B cell (primary cell): ENCODE measurements around the gene FIBP. TPM values are rescaled to one million over a fixed set of nuclear protein-coding genes. Genes with fewer than 3 reads are reported as not detected.

Source experiments
- ATAC-seq: fragments of 200-7000 bp; cut with Tn5 transposase; one replicate; pipeline ENCODE4 v1.10.0; 2021; ENCODE audit warnings: low read depth, mild to moderate bottlenecking, moderate number of reproducible peaks, moderate library complexity
- CTCF ChIA-PET: fragments of 350-600 bp; sonication (Branson Sonifier 250); formaldehyde crosslinking; loops from one replicate; lab custom pipeline; 2021; ENCODE audit warnings: antibody characterized with exemption, inconsistent platforms; lab: Charles Lee
- POLR2A ChIA-PET: fragments of 350-600 bp; sonication (Branson Sonifier 250); formaldehyde crosslinking; loops from one replicate; lab custom pipeline; 2021; ENCODE audit warnings: antibody characterized with exemption; lab: Charles Lee
- DNase-seq: peaks from one replicate; pipeline ENCODE4 v3.0.0; 2013
- H2AFZ ChIP-seq: 2 replicates; pipeline ENCODE4 v1.6.1; 2012; ENCODE audit warnings: mild to moderate bottlenecking, low read depth, low read length; ENCODE audit not compliant: insufficient read depth, poor library complexity, severe bottlenecking
- H3K27ac ChIP-seq, 2 donors: 1 replicate in 1 of 2; 2 replicates in 1 of 2; pipeline ENCODE4 v1.5.1; 2012 to 2013; ENCODE audit warnings: low read length in 2 of 2, mild to moderate bottlenecking in 2 of 2, moderate library complexity in 1 of 2
- H3K27me3 ChIP-seq, 4 experiments: fragments of 200-600 bp in 1 of 4; sonication (generic) in 1 of 4; replicated peaks in 1 of 4; 1 replicate in 2 of 4; 2 replicates in 2 of 4; pipeline versions ENCODE4 v1.6.1 to v1.7.0; 2013 to 2016; ENCODE audit warnings: low read length in 3 of 4, mild to moderate bottlenecking in 2 of 4, mixed read lengths in 1 of 4, moderate library complexity in 1 of 4; ENCODE audit not compliant: insufficient read depth in 4 of 4, control insufficient read depth in 3 of 4; ENCODE audit errors: control extremely low read depth in 1 of 4
- H3K36me3 ChIP-seq, 2 experiments: replicated peaks in 1 of 2; 1 replicate in 1 of 2; 2 replicates in 1 of 2; pipeline versions ENCODE4 v1.6.1 to v1.7.1; 2013; ENCODE audit warnings: low read length in 1 of 2; ENCODE audit not compliant: insufficient read depth in 2 of 2, control insufficient read depth in 1 of 2; ENCODE audit errors: control extremely low read depth in 1 of 2, extremely low read depth in 1 of 2
- H3K4me1 ChIP-seq, 2 donors: fragments of 200-600 bp in 1 of 2; sonication (generic) in 1 of 2; 1 replicate in 1 of 2; 2 replicates in 1 of 2; pipeline versions ENCODE4 v1.5.1 to v1.6.1; 2013 to 2017; ENCODE audit warnings: low read length in 2 of 2; ENCODE audit not compliant: control insufficient read depth in 2 of 2, insufficient read depth in 2 of 2
- H3K4me2 ChIP-seq: replicated peaks from 2 replicates; pipeline ENCODE3; 2012; ENCODE audit warnings: mild to moderate bottlenecking, low read depth, low read length; ENCODE audit not compliant: poor library complexity, severe bottlenecking
- H3K4me3 ChIP-seq, 5 experiments: fragments of 200-600 bp in 1 of 5; sonication (generic) in 1 of 5; 1 replicate in 3 of 5; 2 replicates in 2 of 5; pipeline versions ENCODE4 v1.5.1 to v1.7.0; 2011 to 2016; ENCODE audit warnings: low read length in 4 of 5, mild to moderate bottlenecking in 4 of 5, low read depth in 2 of 5, control low read depth in 1 of 5, moderate library complexity in 1 of 5; ENCODE audit not compliant: insufficient read depth in 1 of 5; ENCODE audit errors: control extremely low read depth in 1 of 5, extremely low read depth in 1 of 5
- H3K79me2 ChIP-seq: fragments of 200-600 bp; sonication (generic); one replicate; pipeline ENCODE4 v1.6.0; 2016; ENCODE audit warnings: low read length; ENCODE audit not compliant: control insufficient read depth, insufficient read depth
- H3K9ac ChIP-seq: fragments of 200-600 bp; sonication (generic); 2 replicates; pipeline ENCODE4 v1.6.1; 2017; ENCODE audit warnings: mild to moderate bottlenecking, low read length, moderate library complexity
- H3K9me3 ChIP-seq, 3 donors: one replicate each; pipeline versions ENCODE4 v1.6.1 to v1.7.1; 2013; ENCODE audit warnings: low read length in 2 of 3; ENCODE audit not compliant: control insufficient read depth in 2 of 3, insufficient read depth in 1 of 3; ENCODE audit errors: control extremely low read depth in 1 of 3
- H4K20me1 ChIP-seq: 2 replicates; pipeline ENCODE4 v1.6.0; 2012; ENCODE audit warnings: mild to moderate bottlenecking, low read length; ENCODE audit not compliant: insufficient read depth, control insufficient read depth, poor library complexity, severe bottlenecking
- H3K27ac Mint-ChIP-seq: one replicate; pipeline ENCODE4 v1.8.0; 2021; ENCODE audit warnings: mixed read lengths
- H3K27me3 Mint-ChIP-seq: one replicate; pipeline ENCODE4 v1.8.0; 2021; ENCODE audit warnings: mixed read lengths
- H3K4me1 Mint-ChIP-seq: one replicate; pipeline ENCODE4 v1.8.0; 2021; ENCODE audit warnings: mixed read lengths
- H3K4me3 Mint-ChIP-seq: one replicate; pipeline ENCODE4 v1.8.0; 2021; ENCODE audit warnings: mixed read lengths
- H3K9me3 Mint-ChIP-seq: one replicate; pipeline ENCODE4 v1.8.0; 2022; ENCODE audit warnings: mixed read lengths; ENCODE audit not compliant: insufficient read depth
- CTCF ChIP-seq: fragments of 200-600 bp; IDR thresholded peaks from one replicate; pipeline ENCODE4 v1.8.0; 2022; ENCODE audit warnings: antibody characterized with exemption, mild to moderate bottlenecking
- EZH2 ChIP-seq: IDR thresholded peaks from 2 replicates; pipeline ENCODE4 v1.6.1; 2012; ENCODE audit warnings: borderline replicate concordance, low read depth, mild to moderate bottlenecking, moderate library complexity, low read length; ENCODE audit not compliant: insufficient read depth, poor library complexity, severe bottlenecking
- WGBS: methylation state at CpG from one replicate; pipeline ENCODE4 v1.1.5; 2013; ENCODE audit warnings: missing lambda C conversion rate; ENCODE audit not compliant: insufficient coverage; 5-methylcytosine and 5-hydroxymethylcytosine counted together
- intact Hi-C: fragments of 100-400 bp; cut with micrococcal nuclease; formaldehyde crosslinking; loops from one replicate; pipeline ENCODE4 v1.10.0; 2022
- polyA plus RNA-seq: library from polyadenylated mRNA; depleted of rRNA; stranded (reverse); fragments of >200 nt; gene quantifications from 2 replicates; pipeline ENCODE4 v1.2.3, GENCODE V29; 2012
- total RNA-seq, 2 donors: library from RNA; stranded (reverse); fragments of 120-200 nt in 1 of 2; gene quantifications; 1 replicate in 1 of 2; 2 replicates in 1 of 2; pipeline versions ENCODE4 v1.2.3 to v1.2.4, GENCODE V29; 2013 to 2022

The FIBP gene
- total and polyA plus RNA-seq, 2 donors (not counting 1 experiment from before 2014, with no cell fraction given): 63.4 to 128 TPM

- peak overlapping the region; percentile 47 for H3K27ac Mint-ChIP-seq
- peak overlapping the region; percentile 39 for H3K4me3 Mint-ChIP-seq
- H3K27me3 ChIP-seq: peaks cover 0 to 16% (median 3%) of the 10 kb centered on the region in 4 experiments
- TF ChIP-seq EZH2 (no peak), CTCF (no peak)
- no peak overlapping the region for H3K4me3 ChIP-seq
- H3K4me1 ChIP-seq: peaks cover 12 to 45% of the 10 kb centered on the region in 2 donors
- H3K9me3 ChIP-seq: no peaks in the 10 kb centered on the region
- ChIA-PET CTCF (interaction anchor here (2.5 kb wide), 1 partner anchor 25 kb away, joined by 8 read pairs; the partner anchor contains the start of gene CCDC85B), POLR2A (no interaction called here)
- H4K20me1 ChIP-seq: peaks cover 2% of the 10 kb centered on the region
- H2AFZ ChIP-seq: no peak overlapping the region
- WGBS: 55% methylated on average over 10 of the region's 10 CpGs
- no peak overlapping the region for H3K4me2 ChIP-seq
- DNase-seq: no peak
- intact Hi-C loops: no loop called here
- H3K79me2 ChIP-seq: peaks cover 39% of the 10 kb centered on the region
- no peak overlapping the region for H3K27ac ChIP-seq
- no peaks in the 10 kb centered on the region for H3K36me3 ChIP-seq
- peaks cover 41% of the 10 kb centered on the region for H3K4me1 Mint-ChIP-seq
- no peaks in the 10 kb centered on the region for H3K9me3 Mint-ChIP-seq
- ATAC-seq: no peak
- no peak overlapping the region for H3K9ac ChIP-seq
- H3K27me3 Mint-ChIP-seq: peaks cover 11% of the 10 kb centered on the region
Measured at GRCh38 chr11:65915101-65915820, 27.0 kb upstream of the FIBP start.

- Mint-ChIP-seq H3K27me3 (peaks cover 24% of the 10 kb centered on the region), H3K27ac (no peak overlapping the region), H3K4me1 (peaks cover 32% of the 10 kb centered on the region), H3K9me3 (no peaks in the 10 kb centered on the region), H3K4me3 (no peak overlapping the region)
- Histone ChIP-seq H3K4me2 (no peak overlapping the region), H3K27ac (no peak overlapping the region), H3K4me3 (no peak overlapping the region), H3K9me3 (no peaks in the 10 kb centered on the region), H3K79me2 (peaks cover 22% of the 10 kb centered on the region), H3K9ac (no peak overlapping the region), H3K27me3 (peaks cover 0 to 28% (median 4%) of the 10 kb centered on the region in 4 experiments), H3K4me1 (peaks cover 6 to 35% of the 10 kb centered on the region in 2 donors), H3K36me3 (no peaks in the 10 kb centered on the region), H2AFZ (no peak overlapping the region), H4K20me1 (no peaks in the 10 kb centered on the region)
- CTCF ChIA-PET: interaction anchor here (2.2 kb wide), 1 partner anchor 29 kb away, joined by 6 read pairs; no protein-coding TSS in a partner anchor
- POLR2A ChIA-PET: no interaction called here
- DNase-seq (no peak), ATAC-seq (no peak)
- intact Hi-C loops: no loop called here
- TF ChIP-seq EZH2: no peak
- 90% methylated on average over 4 of the region's 4 CpGs for WGBS
Measured at GRCh38 chr11:65912845-65913244, 24.6 kb upstream of the FIBP start.
